Fibroblast of skin of left biceps (primary cell): ENCODE data around the gene SLC9A5.

Source experiments
- DNase-seq, 2 experiments: peaks; one replicate each; pipeline ENCODE4 v3.0.0-alpha.2; 2013; ENCODE audit warnings: low read depth in 2 of 2

SLC9A5 gene

DNA sequence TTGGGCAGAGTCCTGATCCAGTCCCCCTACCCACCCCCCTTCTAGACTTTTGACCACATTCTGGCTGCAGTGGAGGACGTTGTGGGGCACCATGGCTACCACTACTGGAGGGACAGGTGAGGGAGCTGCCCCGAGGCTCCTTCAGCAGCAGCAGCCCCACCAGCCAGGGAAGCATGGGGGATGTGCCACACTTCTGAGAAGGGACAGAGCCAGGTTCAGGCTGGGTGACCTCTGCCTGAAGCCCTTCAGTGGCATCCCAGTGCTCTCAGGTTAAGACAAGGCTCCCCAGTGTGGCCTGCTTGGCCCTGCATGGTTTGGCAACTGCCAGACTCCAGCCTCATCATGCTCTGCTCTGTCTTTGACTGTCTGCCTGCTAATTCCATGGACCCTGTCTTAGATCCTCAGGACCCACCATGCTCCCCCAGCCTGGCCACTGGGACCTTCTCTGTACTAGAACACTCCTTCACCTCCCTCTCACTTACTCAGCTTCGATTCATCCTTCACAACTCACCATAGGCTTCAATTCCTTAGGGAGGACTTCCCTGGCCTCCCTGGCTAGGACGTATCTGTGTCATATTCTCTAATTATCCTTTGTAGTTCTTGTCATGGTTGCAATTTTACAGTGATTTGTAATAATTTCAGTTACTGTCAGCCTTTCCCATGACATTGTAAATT is 8.8 kb downstream of the SLC9A5 start:
- no peak for DNase-seq

DNA sequence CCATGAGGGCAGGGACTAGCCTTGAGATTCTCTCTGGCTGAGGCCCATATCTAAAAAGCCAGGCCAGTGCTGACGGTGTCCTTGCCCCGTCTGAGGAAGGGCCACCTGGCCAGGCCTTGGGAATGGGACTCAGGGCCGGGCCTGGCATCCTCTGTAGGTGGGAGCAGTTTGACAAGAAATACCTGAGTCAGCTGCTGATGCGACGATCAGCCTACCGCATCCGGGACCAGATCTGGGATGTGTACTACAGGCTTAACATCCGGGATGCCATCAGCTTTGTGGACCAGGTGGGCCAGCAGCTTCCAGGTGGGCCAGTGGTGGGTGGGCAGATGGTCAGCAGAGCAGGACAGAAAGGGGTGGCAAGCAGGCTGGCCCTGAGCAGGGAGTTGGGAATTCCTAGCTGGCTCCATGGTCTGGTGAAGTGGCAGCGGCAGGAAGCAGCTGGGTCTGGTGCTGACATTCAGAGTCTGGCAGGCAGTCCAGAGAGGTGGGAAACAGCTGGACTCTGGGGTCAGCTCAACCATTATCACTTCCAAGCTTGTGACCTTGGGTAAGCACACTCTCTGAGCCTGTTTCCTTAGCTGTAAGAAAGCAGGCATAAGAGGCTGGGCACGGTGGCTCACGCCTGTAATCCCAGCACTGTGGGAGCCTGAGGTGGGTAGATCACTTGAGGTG is 9.5 kb downstream of the SLC9A5 start:
- DNase-seq = no peak

DNA sequence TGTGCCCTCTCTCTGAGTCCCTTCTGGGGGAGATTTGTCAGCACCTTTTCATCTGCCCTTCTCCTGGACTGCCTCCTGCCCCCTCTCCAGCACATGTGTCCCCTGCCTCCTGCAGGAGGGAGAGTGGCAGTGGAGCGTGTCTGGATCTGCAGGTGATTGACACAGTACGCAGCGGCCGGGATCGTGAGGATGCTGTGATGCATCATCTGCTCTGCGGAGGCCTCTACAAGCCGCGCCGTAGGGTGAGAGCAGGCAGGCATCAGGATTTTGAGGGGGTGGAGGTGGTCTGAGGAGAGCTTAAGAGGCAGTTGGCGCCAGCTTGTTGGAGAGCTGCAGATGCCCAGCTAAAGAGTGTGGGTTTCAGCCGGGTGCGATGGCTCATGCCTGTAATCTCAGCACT is 10.9 kb downstream of the SLC9A5 start:
- DNase-seq = no peak

DNA sequence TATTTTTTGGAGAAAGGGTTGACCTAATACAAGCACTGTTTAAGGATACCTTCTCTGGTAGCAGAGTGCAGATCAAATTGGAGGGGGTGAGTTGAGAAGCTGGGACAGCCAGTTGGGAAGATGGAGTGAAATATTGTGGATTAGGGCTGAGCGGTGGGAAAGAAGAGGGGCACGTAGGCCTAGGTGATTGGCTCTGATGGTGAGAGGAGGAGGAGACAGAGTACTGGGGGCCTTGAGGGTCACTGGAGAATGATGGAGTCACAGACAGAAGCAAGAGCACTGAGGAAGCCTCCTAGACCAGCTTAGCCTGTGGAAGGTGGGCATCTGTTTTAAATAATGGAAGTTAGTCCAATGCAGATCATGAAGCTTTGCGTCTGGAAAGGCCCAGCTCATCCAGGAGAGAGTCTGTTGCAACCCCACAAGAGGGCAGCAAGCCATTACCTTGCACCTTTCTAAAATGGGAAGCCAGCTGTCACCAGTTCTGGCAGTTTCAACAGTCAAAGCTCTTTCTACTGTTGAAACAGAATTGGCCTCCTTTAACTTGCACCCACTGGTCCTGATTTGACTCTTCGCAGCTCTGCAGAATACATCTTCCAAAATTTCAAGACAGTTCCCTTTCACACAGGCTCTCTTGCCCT is 11.8 kb downstream of the SLC9A5 start:
- no peak for DNase-seq

GRCh38 chr16:67263201-67263600 is 14.4 kb downstream of the SLC9A5 start:
- no peak for DNase-seq

DNA sequence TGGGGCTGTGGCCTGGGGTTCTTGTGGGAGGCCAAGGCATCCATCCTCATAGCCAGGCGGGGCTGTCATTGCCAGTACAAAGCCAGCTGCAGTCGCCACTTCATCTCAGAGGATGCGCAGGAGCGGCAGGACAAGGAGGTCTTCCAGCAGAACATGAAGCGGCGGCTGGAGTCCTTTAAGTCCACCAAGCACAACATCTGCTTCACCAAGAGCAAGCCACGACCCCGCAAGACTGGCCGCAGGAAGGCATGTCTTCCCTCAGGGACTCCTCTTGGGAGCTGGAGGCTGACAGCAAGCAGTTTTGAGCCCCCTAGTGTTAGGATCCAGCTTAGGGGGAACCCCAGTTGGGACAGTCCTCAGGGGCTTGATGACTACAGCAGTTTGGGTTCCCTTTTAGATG is 15.5 kb downstream of the SLC9A5 start:
- DNase-seq = no peak

DNA sequence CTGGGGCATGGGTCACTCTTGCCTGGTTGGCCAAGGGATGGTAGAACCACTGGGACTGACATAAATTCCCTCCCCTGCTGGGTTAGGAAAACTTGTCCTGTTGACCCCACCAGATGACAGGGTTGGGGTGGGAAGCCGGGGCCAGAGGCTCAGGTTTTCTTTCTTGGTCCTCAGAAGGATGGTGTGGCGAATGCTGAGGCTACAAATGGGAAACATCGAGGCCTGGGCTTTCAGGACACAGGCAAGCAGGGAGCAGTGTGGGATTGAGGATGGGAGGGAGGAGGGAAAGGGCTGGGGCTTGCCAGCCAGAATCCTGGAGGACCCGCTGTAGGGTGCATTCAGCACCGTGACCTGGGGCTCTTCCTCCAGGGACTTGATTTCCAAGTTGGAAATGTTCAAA is 16.1 kb downstream of the SLC9A5 start:
- DNase-seq = no peak

DNA sequence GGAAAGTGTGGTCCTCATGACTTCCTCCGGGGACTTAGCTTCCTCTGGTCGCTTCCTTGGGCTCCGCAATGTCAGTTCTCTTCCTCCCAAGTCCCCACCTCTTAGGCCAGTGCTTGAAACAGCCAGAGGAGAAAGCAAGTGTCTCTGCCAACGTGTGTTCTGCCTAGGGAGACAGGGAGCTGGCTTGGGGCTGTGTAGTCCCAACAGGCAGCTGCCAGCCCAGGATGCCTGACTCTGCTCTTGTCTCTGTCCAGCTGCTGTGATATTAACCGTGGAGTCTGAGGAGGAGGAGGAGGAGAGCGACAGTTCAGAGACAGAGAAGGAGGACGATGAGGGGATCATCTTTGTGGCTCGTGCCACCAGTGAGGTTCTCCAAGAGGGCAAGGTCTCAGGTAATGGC is 17.1 kb downstream of the SLC9A5 start:
- no peak for DNase-seq

- DNase-seq = peak in 1 of 2 experiments; percentile 64
Observed at GRCh38 chr16:67268136-67268579, 19.4 kb downstream of the SLC9A5 start.

DNA sequence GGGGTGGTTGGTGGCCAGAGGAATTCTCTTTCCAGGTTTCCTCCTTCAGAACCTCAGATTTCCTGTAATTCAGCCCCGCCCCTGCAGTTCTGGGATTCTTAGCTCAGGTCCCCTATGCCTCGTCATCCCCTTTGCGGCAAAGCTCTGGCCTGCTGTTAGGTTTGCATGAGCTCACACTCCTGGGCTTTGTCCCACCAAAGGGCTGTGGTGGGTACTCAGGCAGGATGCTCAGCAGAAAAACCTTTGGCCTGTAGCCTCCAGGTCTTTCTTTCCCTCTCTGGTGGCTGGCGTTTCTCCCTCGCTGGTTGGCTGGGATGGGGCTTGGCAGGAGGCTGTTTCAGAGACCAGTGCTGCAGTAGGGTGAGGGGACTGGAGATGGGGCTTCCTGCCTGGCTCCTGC is 21.0 kb downstream of the SLC9A5 start:
- no peak for DNase-seq

GRCh38 chr16:67270931-67271338 is 22.2 kb downstream of the SLC9A5 start:
- no peak for DNase-seq

GRCh38 chr16:67271446-67271845 is 22.7 kb downstream of the SLC9A5 start:
- no peak for DNase-seq

- DNase-seq = no peak
Observed at GRCh38 chr16:67275321-67275720, 26.5 kb downstream of the SLC9A5 start.

- peak; percentile 97 for DNase-seq
Observed at GRCh38 chr16:67277294-67277998, 28.7 kb downstream of the SLC9A5 start.

DNA sequence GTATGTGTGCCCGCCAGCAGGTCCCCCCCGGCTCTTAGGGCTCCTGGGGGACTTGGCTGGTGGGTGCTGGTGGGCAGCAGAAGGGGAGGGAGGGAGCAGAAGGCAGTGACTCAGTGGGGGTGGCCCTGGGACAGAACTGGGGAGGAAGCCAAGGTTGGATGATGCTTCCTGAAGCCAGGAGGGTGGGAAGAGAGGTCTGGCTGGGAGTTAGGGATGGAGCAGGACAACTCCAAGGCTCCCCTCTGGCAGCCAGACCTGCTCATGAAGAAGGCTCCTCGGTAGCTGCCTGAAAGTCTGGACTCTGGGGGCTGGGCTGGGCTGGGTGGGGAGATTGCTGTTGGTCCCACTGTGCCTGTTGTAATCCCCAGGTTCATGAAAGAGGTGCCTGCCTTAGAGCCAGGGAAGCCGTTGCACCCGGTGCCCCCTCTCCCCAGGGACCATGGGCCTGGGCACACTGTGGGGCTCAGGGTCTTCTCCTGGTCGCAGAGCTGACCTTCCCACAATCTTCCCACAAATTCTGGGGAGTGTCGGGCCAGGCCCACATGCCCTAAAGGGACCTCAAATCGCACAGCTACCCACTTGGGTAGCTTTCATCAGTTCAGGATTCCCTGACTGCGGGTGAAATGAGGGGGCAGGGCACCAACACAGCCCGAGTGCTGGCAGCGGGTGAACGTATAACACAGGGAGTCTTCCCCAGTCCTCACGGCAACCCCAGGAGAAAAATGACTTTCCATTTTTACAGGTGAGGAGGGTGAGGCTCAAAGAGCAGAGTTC is 29.4 kb downstream of the SLC9A5 start:
- DNase-seq = no peak

DNA sequence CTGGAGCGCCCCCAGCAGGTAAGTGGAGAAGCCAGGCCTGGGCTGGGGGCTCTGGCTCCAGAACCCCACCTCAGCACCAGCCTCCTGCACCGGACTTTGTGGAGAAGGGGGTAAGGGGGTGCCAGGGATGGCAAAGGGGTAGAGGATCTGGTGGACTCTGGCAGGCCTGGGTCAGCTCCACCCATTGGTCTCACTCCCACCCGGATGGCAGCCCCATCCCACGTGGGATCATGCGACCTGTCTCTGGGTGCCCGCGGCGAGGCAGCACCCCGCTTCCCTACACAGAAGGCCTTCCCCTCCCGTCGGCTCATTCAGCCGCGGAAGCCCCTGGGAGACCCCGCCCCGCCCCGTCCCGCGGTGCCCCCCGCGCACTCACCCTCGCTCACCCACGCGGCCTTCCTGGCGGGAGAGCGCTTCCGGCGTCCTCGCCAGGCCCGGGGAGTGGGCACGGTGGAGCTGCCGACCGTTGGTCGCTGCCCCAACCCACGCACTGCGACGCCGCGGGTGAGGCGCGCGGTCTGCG is 30.1 kb downstream of the SLC9A5 start:
- DNase-seq = no peak

DNA sequence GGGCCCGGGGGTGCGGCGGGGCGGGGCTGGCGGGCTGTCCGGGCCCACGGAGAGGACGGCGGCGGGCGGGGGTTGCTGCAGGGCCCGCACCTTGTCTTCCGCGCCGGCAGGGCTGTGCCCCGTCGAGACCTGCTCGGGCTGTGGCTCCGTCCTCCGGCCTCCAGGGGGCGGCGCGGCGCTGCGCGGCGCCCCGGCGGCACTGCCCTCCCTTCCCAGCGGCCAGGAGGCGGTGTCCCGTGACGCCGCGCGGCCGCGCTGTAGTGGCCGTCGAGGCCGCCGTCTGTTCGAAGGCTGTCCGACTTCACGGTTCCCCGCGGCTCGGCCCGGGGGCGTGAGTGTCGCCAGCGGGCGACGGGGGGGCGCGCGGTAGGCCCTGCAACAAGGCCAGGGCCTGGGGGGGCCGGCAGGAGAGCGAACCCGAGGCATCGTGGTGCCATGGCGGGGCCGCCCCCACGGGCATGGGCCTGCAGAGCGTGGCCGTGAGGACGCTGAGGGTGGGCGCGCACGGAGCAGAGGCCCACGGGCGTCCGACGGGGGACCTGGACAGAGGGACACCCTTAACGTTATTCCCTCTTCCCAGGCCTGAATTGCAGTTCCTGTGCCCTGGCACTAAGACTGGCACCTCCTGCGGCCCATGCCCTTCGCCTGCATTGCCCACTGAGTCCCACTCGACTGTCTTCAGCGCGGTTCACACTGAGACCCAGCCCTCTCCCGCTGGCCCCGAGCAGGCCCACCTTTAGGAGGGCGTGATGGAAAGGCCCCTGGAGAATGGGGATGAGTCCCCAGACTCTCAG is 30.7 kb downstream of the SLC9A5 start, which contains the start of gene PLEKHG4:
Gene PLEKHG4 (plus strand): TSS at position 237 of the 794 bp plus-strand sequence. CDS start 513 bp downstream, at position 750.
- no peak for DNase-seq

GRCh38 chr16:67280090-67281015 is 31.6 kb downstream of the SLC9A5 start:
- DNase-seq = no peak
